Left colon (tissue), 2 donors: ENCODE data around the gene ANKS1A. TPM values are rescaled to one million over a fixed set of nuclear protein-coding genes. Genes with fewer than 3 reads are reported as not detected.
"Not testable (repeated sequence)": the region's sequence is repeated elsewhere in the genome, so short reads cannot be mapped to it uniquely, and the experiment has no call there.

ENCODE experiments used
- ATAC-seq: fragments of 200-7000 bp; cut with Tn5 transposase; one replicate; pipeline ENCODE4 v1.9.1; 2020; ENCODE audit warnings: mild to moderate bottlenecking, moderate library complexity
- DNase-seq, 2 donors: peaks; one replicate each; pipeline ENCODE4 v3.0.0-alpha.2; 2020
- intact Hi-C, 2 donors: fragments of 100-400 bp; cut with DNase I in 1 of 2; cut with micrococcal nuclease in 1 of 2; formaldehyde crosslinking; loops; one replicate each; pipeline versions ENCODE4 v1.11.2 to v1.14.0; 2022; cut with DNase I, micrococcal nuclease
- long read RNA-seq: library from polyadenylated mRNA; unstranded; transcript quantifications from one replicate; pipeline ENCODE4 v2.0.0, GENCODE V29; 2021
- total RNA-seq, 2 donors: library from RNA; stranded (reverse); fragmentation: NEBNext Ultra II Directional; extraction: Animal tissue kit (Norgen Biotek cat#: 25700); gene quantifications; one replicate each; pipeline ENCODE4 v1.2.1, GENCODE V29; 2021
- donor health status: DM: no; HTN: no; CAD: no.
- donor health status: DM: yes; HTN: yes; CAD: no.

ANKS1A gene
- 10 to 100 TPM; 31.8 to 32.0 TPM for total RNA-seq
- long read RNA-seq, partial matches to known transcripts, result 39 of 43 reads
- long read RNA-seq, other reads (novel, unspliced or antisense), result 4 of 43 reads

GRCh38 chr6:34888874-34889555, at the start of gene ANKS1A:
TSS of gene ANKS1A (plus strand) at chr6:34889255. CDS start at chr6:34889403, 148 bp downstream.
- peak; percentile 89 to 94 for DNase-seq

GRCh38 chr6:34839666-34840352, 49.2 kb upstream of the ANKS1A start:
- ATAC-seq (no peak), DNase-seq (no peak)
- intact Hi-C loops, result no loop called here

More at GRCh38 chr6:34888874-34889555, at the start of gene ANKS1A:
- intact Hi-C loops, result no loop called here
- peak; percentile 91 for ATAC-seq

- intact Hi-C loops, DNase-seq: not testable (repeated sequence)
These were observed 40.0 kb upstream of the ANKS1A start for GRCh38 chr6:34849066-34849465.

GRCh38 chr6:34851361-34851760, 37.7 kb upstream of the ANKS1A start:
- no peak for DNase-seq
- intact Hi-C loops, result no loop called here
- no peak for ATAC-seq

More at GRCh38 chr6:34849066-34849465, 40.0 kb upstream of the ANKS1A start:
- not testable (repeated sequence) for ATAC-seq

- ATAC-seq, result no peak
- intact Hi-C loops, result no loop called here
- DNase-seq, result no peak
These were observed 36.5 kb upstream of the ANKS1A start for GRCh38 chr6:34852406-34853085.

GRCh38 chr6:34855463-34855862, 33.6 kb upstream of the ANKS1A start:
- no peak for ATAC-seq
- intact Hi-C loops, result no loop called here
- DNase-seq, result no peak

GRCh38 chr6:34858681-34859080, 30.4 kb upstream of the ANKS1A start:
- DNase-seq (no peak), ATAC-seq (no peak)
- intact Hi-C loops, result no loop called here

GRCh38 chr6:34859951-34860350, 29.1 kb upstream of the ANKS1A start:
- ATAC-seq, result no peak
- no peak for DNase-seq
- intact Hi-C loops, result no loop called here

- intact Hi-C loops, result no loop called here
- ATAC-seq, result no peak
- no peak for DNase-seq
These were observed 28.3 kb upstream of the ANKS1A start for GRCh38 chr6:34860776-34861175.

GRCh38 chr6:34864007-34864406, 25.0 kb upstream of the ANKS1A start:
- DNase-seq, result no peak
- no peak for ATAC-seq
- intact Hi-C loops, result no loop called here

GRCh38 chr6:34865107-34865506, 23.9 kb upstream of the ANKS1A start:
- intact Hi-C loops, result no loop called here
- ATAC-seq (no peak), DNase-seq (no peak)

GRCh38 chr6:34866509-34866908, 22.5 kb upstream of the ANKS1A start:
- ATAC-seq (no peak), DNase-seq (no peak)
- intact Hi-C loops, result no loop called here

- intact Hi-C loops, result no loop called here
- DNase-seq, result no peak
- ATAC-seq, result peak; percentile 47
These were observed 21.6 kb upstream of the ANKS1A start for GRCh38 chr6:34867484-34867883.

GRCh38 chr6:34871853-34872252, 17.2 kb upstream of the ANKS1A start:
- intact Hi-C loops, result no loop called here
- no peak for ATAC-seq
- no peak for DNase-seq

- intact Hi-C loops, result no loop called here
- no peak for DNase-seq
- ATAC-seq, result no peak
These were observed 16.7 kb upstream of the ANKS1A start for GRCh38 chr6:34872332-34872731.

- ATAC-seq (peak; percentile 72), DNase-seq (no peak)
- intact Hi-C loops, result no loop called here
These were observed 13.5 kb upstream of the ANKS1A start for GRCh38 chr6:34875292-34876213.

- ATAC-seq (peak; percentile 84), DNase-seq (no peak)
- intact Hi-C loops, result no loop called here
These were observed 12.6 kb upstream of the ANKS1A start for GRCh38 chr6:34876472-34876871.

- intact Hi-C loops, result no loop called here
- ATAC-seq (no peak), DNase-seq (no peak)
These were observed 11.8 kb upstream of the ANKS1A start for GRCh38 chr6:34877259-34877658.
